ENCODE measurements around the gene RBM39. TPM values are rescaled to one million over a fixed set of nuclear protein-coding genes. Genes with fewer than 3 reads are reported as not detected.
"Not testable (repeated sequence)": the region's sequence is repeated elsewhere in the genome, so short reads cannot be mapped to it uniquely, and the experiment has no call there.

The RBM39 gene
- total RNA-seq, 2 experiments from 2014 or later = 317 to 321 TPM

DNA sequence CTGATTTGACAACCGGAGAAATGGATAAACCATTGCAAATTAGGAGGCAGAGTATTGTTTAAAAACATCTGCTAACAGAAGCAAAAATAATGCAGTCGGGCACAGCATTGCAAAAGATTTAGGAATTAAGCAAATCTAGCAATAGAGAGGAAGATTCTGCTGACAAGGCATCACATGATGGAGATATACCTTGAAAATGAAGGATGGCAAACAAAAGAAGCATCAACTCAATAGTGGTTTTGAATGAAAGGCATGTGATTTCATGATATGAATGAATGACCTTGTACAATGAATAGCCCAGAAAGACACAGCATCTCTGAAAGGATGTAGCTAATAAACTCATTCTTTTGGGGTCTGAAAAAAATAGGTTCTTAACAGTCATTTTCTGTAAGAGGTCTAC lies 8.6 kb upstream of the RBM39 start:
- DNase-seq (no peak), ATAC-seq (no peak)
- Mint-ChIP-seq H3K27ac (no peak overlapping the region), H3K27me3 (no peaks in the 10 kb centered on the region), H3K4me3 (no peak overlapping the region), H3K9me3 (no peaks in the 10 kb centered on the region), H3K36me3 (ENCODE audit: low read depth) (no peaks in the 10 kb centered on the region), H3K4me1 (ENCODE audit: low read depth) (no peaks in the 10 kb centered on the region)
- TF ChIP-seq, protein P1, sequence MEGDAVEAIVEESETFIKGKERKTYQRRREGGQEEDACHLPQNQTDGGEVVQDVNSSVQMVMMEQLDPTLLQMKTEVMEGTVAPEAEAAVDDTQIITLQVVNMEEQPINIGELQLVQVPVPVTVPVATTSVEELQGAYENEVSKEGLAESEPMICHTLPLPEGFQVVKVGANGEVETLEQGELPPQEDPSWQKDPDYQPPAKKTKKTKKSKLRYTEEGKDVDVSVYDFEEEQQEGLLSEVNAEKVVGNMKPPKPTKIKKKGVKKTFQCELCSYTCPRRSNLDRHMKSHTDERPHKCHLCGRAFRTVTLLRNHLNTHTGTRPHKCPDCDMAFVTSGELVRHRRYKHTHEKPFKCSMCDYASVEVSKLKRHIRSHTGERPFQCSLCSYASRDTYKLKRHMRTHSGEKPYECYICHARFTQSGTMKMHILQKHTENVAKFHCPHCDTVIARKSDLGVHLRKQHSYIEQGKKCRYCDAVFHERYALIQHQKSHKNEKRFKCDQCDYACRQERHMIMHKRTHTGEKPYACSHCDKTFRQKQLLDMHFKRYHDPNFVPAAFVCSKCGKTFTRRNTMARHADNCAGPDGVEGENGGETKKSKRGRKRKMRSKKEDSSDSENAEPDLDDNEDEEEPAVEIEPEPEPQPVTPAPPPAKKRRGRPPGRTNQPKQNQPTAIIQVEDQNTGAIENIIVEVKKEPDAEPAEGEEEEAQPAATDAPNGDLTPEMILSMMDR (IDR thresholded peaks at IDR 0.05) = no peak
- intact Hi-C loops (cut with micrococcal nuclease) = no loop called here
- CTCF ChIA-PET = no interaction called here
- POLR2A ChIA-PET = no interaction called here

GRCh38 chr20:35744492-35744841 lies 2.4 kb upstream of the RBM39 start:
- not testable (repeated sequence) for ATAC-seq, H3K9me3 Mint-ChIP-seq, DNase-seq, H3K27me3 Mint-ChIP-seq
- POLR2A ChIA-PET = interaction anchor here (0.6 to 36.9 kb wide), 6 partner anchors 10 to 209 kb away, joined by 3 to 1214 read pairs (median 6); partner anchors contain the start of genes NFS1, PHF20 and ROMO1
- peaks cover 30% of the 10 kb centered on the region for H3K36me3 Mint-ChIP-seq (ENCODE audit: low read depth)
- intact Hi-C loops (cut with micrococcal nuclease) = loop anchor here (5.0 kb wide), 1 partner anchor 127 kb away; the partner anchor contains the start of gene SPAG4
- CTCF ChIA-PET = interaction anchor here (0.9 to 1.5 kb wide), 4 partner anchors 10 to 203 kb away, joined by 3 to 5 read pairs (median 4); no protein-coding TSS in a partner anchor
- H3K4me1 Mint-ChIP-seq (ENCODE audit: low read depth) = peaks cover 24% of the 10 kb centered on the region
- H3K4me3 Mint-ChIP-seq = peak overlapping the region; percentile 92
- peak overlapping the region; percentile 99 for H3K27ac Mint-ChIP-seq

DNA sequence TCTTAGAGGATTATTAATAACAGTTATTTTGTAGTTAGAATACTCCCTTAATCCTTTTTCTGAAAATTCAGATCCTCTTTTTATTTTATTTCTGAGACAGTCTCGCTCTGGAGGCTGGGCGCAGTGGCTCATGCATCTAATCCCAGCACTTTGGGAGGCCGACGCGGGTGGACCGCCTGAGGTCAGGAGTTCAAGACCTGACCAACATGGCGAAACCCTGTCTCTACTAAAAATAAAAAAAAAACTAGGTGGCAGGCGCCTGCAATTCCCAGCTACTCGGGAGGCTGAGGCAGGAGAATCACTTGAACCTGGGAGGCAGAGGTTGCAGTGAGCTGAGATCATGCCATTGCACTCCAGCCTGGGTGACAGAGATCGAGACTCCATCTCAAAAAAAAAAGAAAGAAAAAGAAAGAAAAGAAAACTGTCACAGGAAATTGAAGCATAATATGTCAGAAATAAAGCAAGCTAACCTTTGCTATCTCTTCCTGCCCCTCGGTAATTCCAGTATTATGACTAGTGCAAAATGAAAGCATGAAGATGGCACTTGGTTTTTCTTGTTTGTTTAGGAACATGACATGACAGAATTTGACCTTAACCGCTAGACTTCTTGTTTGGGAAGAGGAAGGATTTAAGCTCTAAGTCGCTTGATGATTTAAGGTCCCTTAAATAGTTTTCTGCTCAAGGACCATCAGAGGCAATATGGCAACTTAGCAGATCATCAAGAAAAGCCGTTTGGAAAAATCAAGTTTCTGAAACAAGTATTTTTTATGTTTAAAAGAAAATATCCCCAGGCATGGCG lies 1.8 kb upstream of the RBM39 start:
- peak; percentile 47 for DNase-seq
- H3K4me3 Mint-ChIP-seq = peak overlapping the region; percentile 92

GRCh38 chr20:35742741-35743523 lies 872 bp upstream of the RBM39 start:
- ChIA-PET POLR2A (interaction anchor here (0.6 to 36.9 kb wide), 19 partner anchors 9 to 244 kb away, joined by 3 to 1214 read pairs (median 5); partner anchors contain the start of genes CPNE1, NFS1, PHF20 and RBM12), CTCF (interaction anchor here (1.0 to 2.2 kb wide), 6 partner anchors 13 to 212 kb away, joined by 3 to 20 read pairs (median 10); partner anchors contain the start of genes PHF20 and SCAND1)
- ATAC-seq = no peak
- peaks cover 36% of the 10 kb centered on the region for H3K4me1 Mint-ChIP-seq (ENCODE audit: low read depth)
- H3K4me3 Mint-ChIP-seq = peak overlapping the region; percentile 92
- no peaks in the 10 kb centered on the region for H3K27me3 Mint-ChIP-seq
- peak overlapping the region; percentile 99 for H3K27ac Mint-ChIP-seq
- H3K36me3 Mint-ChIP-seq (ENCODE audit: low read depth) = peaks cover 43% of the 10 kb centered on the region
- DNase-seq = no peak
- no peaks in the 10 kb centered on the region for H3K9me3 Mint-ChIP-seq
- intact Hi-C loops (cut with micrococcal nuclease) = loop anchor here (2.0 to 5.0 kb wide), 2 partner anchors 26 to 126 kb away; partner anchors contain the start of gene SPAG4
- TF ChIP-seq, protein P1 (IDR thresholded peaks at IDR 0.05) = no peak

More for the DNA sequence above, 1.8 kb upstream of the RBM39 start:
- ChIA-PET POLR2A (interaction anchor here (0.6 to 36.9 kb wide), 11 partner anchors 9 to 245 kb away, joined by 3 to 1214 read pairs (median 8); partner anchors contain the start of genes CPNE1, NFS1, PHF20 and RBM12), CTCF (interaction anchor here (0.6 to 2.2 kb wide), 9 partner anchors 11 to 331 kb away, joined by 3 to 20 read pairs (median 4); partner anchors contain the start of genes PHF20 and SCAND1)
- intact Hi-C loops (cut with micrococcal nuclease) = loop anchor here (2.0 to 5.0 kb wide), 2 partner anchors 25 to 127 kb away; partner anchors contain the start of gene SPAG4
- ATAC-seq = no peak
- Mint-ChIP-seq H3K27ac (peak overlapping the region; percentile 99), H3K4me1 (ENCODE audit: low read depth) (peaks cover 27% of the 10 kb centered on the region), H3K27me3 (no peaks in the 10 kb centered on the region), H3K9me3 (no peaks in the 10 kb centered on the region), H3K36me3 (ENCODE audit: low read depth) (peaks cover 33% of the 10 kb centered on the region)
- TF ChIP-seq, protein P1 (IDR thresholded peaks at IDR 0.05) = no peak

Measured in activated CD8-positive, alpha-beta T cell treated with anti-CD3 and anti-CD28 coated beads for 36 hours (primary cell).